ENCODE results near the gene ABLIM2. TPM values are rescaled to one million over a fixed set of nuclear protein-coding genes. Genes with fewer than 3 reads are reported as not detected.

Gene ABLIM2
- total and polyA plus RNA-seq, 2 of the 8 experiments (the other 6 are each of a cell fraction or from before 2014, with no cell fraction given): 2.8 to 3.0 TPM

DNA sequence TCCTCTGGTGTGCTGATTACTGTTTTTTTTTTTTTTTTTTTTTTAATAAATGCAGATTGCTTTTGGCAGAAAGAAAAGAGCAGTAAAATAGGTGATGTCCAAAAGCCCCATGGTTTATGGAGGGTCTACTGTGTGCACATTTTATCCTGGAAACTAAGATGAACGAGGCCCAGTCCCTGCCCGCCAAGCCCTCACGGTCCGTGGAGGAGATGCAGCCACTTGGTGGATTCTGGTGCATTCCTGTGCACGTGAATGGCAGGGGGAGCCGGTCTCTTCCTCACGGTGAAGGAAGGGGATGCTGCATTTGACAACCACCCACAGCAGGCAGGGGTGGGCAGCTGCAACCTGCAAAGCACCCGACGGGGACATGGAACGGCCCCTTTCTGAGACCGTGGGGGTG lies 118.8 kb downstream of the ABLIM2 start:
- Histone ChIP-seq H3K27ac (ENCODE audit: low read depth, low read length) (no peak overlapping the region), H4K8ac (ENCODE audit: extremely low read depth, insufficient read depth, low read length) (no peak overlapping the region), H3K27me3 (replicated peaks in 1 of 4; ENCODE audit: control insufficient read depth in 3 of 4, extremely low read depth in 1 of 4, insufficient read depth in 3 of 4, low read length in 3 of 4) (no peaks in the 10 kb centered on the region), H3K4me1 (replicated peaks in 1 of 4; ENCODE audit: control insufficient read depth in 3 of 4, insufficient read depth in 4 of 4, low read length in 3 of 4) (peaks cover 0 to 7% (median 1%) of the 10 kb centered on the region in 4 experiments; a peak in 2 of 7 replicates), H3K4me3 (ENCODE audit: extremely low read depth in 1 of 4, insufficient read depth in 2 of 4, low read depth in 3 of 4, low read length in 4 of 4) (no peak overlapping the region), H4K20me1 (replicated peaks in 1 of 2; ENCODE audit: control insufficient read depth in 1 of 2, insufficient read depth in 2 of 2, low read length in 2 of 2) (no peaks in the 10 kb centered on the region), H3K56ac (replicated peaks; ENCODE audit: insufficient read length, low read depth, low read length) (no peak overlapping the region), H3K79me1 (ENCODE audit: low read depth, low read length) (no peaks in the 10 kb centered on the region), H3K14ac (ENCODE audit: insufficient read length) (no peak overlapping the region), H4K91ac (replicated peaks; ENCODE audit: insufficient read length, low read length) (no peak overlapping the region), H3K4me2 (ENCODE audit: insufficient read depth in 1 of 2, low read depth in 2 of 2, low read length in 2 of 2) (no peak overlapping the region), H3K9ac (replicated peaks in 1 of 4; ENCODE audit: extremely low read depth in 1 of 4, low read depth in 3 of 4, low read length in 3 of 4) (no peak overlapping the region), H3K79me2 (ENCODE audit: control insufficient read depth in 1 of 2, insufficient read depth in 2 of 2, low read length in 2 of 2) (no peaks in the 10 kb centered on the region), H2BK5ac (ENCODE audit: low read depth, low read length) (no peak overlapping the region), H3K4ac (replicated peaks; ENCODE audit: insufficient read length, low read depth, low read length) (no peak overlapping the region), H4K5ac (ENCODE audit: insufficient read length, low read depth, low read length) (no peak overlapping the region), H3K23me2 (ENCODE audit: low read depth, low read length) (peaks cover 1% of the 10 kb centered on the region; the same call in 1 of the 2 replicates), H2BK120ac (replicated peaks; ENCODE audit: low read depth, low read length) (no peak overlapping the region), H3K18ac (ENCODE audit: extremely low read depth, low read length) (no peak overlapping the region), H2BK20ac (ENCODE audit: low read length) (no peak overlapping the region), H2AK5ac (ENCODE audit: low read depth, low read length) (no peak overlapping the region), H2AFZ (ENCODE audit: low read length) (no peak overlapping the region), H2BK15ac (ENCODE audit: low read length) (no peak overlapping the region), H2BK12ac (ENCODE audit: low read depth, low read length) (no peak overlapping the region), H3K36me3 (ENCODE audit: control insufficient read depth in 2 of 4, insufficient read depth in 4 of 4, low read length in 3 of 4) (no peaks in the 10 kb centered on the region), H3K23ac (ENCODE audit: insufficient read length) (no peak overlapping the region), H3K9me3 (ENCODE audit: insufficient read depth in 2 of 2, low read depth in 1 of 2, low read length in 1 of 2) (no peaks in the 10 kb centered on the region)
- FAIRE-seq (no peak), DNase-seq (ENCODE audit: low read depth in 1 of 2, low spot score in 2 of 2) (no peak)
- TF ChIP-seq ASH2L (IDR thresholded peaks at IDR 0.05; ENCODE audit: low read length): no peak
- TF ChIP-seq RBBP5 (IDR thresholded peaks at IDR 0.05; ENCODE audit: borderline replicate concordance, low read depth, low read length): no peak
- TF ChIP-seq RAD21 (IDR thresholded peaks at IDR 0.05 in 1 of 2, conservative IDR thresholded peaks at IDR 0.05 in 1 of 2; ENCODE audit: low read depth in 2 of 2, low read length in 2 of 2): no peak
- no peak for TF ChIP-seq SP4 (IDR thresholded peaks at IDR 0.05; ENCODE audit: low read length)
- POLR2A ChIA-PET (ENCODE audit: partially characterized antibody): interaction anchor here (1.0 kb wide), 1 partner anchor 89 kb away, joined by 3 read pairs; no protein-coding TSS in a partner anchor
- 93% methylated on average over 11 of the region's 11 CpGs; no CpG with 5 or more reads in 1 of the 2 experiments for WGBS, 2 experiments (ENCODE audit: extremely low coverage in 1 of 2, insufficient coverage in 1 of 2, insufficient read length in 1 of 2, insufficient replicate concordance in 2 of 2, low coverage in 1 of 2, low lambda C conversion rate in 2 of 2, missing lambda C conversion rate in 1 of 2)
- CTCF ChIA-PET (ENCODE audit: partially characterized antibody): interaction anchor here (0.6 kb wide), 1 partner anchor 23 kb away, joined by 4 read pairs; no protein-coding TSS in a partner anchor

Data from H1 (cell line).